Stimulated activated CD4-positive, alpha-beta T cell treated with anti-CD3 and anti-CD28 coated beads, Interleukin-1b, Interleukin-23, amount 100 ng/mL, for 1 hour (primary cell): ENCODE results near the gene MSH5.
"Not testable (repeated sequence)": the region's sequence is repeated elsewhere in the genome, so short reads cannot be mapped to it uniquely, and the experiment has no call there.

Source experiments
- DNase-seq, 2 donors: peaks; one replicate each; pipeline ENCODE4 v3.0.0-alpha.2; 2020; ENCODE audit warnings: low read depth in 2 of 2

MSH5 gene

GRCh38 chr6:31801031-31801927 is 61.5 kb downstream of the MSH5 start:
- not testable (repeated sequence) for DNase-seq

- DNase-seq: no peak
These were observed 66.2 kb downstream of the MSH5 start for GRCh38 chr6:31805939-31806469.

- peak; percentile 94 to 98 for DNase-seq
These were observed 66.9 kb downstream of the MSH5 start, which contains the start of gene LSM2 for GRCh38 chr6:31806470-31807272. TSS of gene LSM2 (minus strand) at chr6:31806966. CDS start at chr6:31806757, 209 bp downstream.

GRCh38 chr6:31808599-31808998 is 68.8 kb downstream of the MSH5 start:
- DNase-seq: not testable (repeated sequence)

- DNase-seq: no peak
These were observed 71.8 kb downstream of the MSH5 start for GRCh38 chr6:31811645-31812044.
